ENCODE measurements around the gene NMNAT2. TPM values are rescaled to one million over a fixed set of nuclear protein-coding genes. Genes with fewer than 3 reads are reported as not detected.

Gene NMNAT2
- total RNA-seq (2022; extraction: Qiagen RNA extraction; ENCODE audit: low read depth): 0.47 to 1.2 TPM (median 0.86 TPM) in 5 replicates

DNA sequence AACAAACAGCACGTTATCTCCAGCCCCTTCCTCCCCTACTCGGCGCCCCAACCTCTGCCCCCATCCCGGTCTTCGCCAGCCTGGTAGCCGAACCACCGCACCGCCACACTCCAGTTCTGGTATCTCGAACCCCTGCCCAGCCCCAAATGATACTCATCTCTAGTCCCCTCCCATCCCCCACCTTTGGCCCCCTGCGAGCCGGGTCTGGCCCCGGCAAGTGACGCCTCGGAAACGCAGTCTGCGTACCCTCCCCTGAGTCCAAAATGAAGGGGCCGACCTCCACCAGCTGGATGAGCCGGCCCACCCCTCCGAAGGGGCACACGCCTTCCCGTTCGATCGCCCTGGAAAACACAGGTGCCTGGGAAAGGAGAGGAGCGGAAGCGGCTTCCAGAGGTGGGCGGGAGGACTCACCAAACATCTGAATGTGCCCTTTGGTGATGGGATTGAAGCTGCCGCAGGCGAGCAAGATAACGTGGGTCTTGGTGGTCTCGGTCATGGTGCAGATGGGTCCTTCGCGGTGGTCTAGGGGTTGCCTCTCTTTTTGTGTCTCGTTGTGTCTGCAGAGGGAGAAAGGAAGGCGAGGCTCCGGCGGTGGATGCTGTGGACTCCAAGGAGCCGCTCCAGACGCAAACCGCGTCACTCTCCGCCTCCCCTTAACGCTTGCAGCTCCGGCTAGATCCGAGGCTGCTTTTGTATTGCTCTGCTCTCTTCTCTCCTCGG is at the start of gene NMNAT2:
Gene NMNAT2 (minus strand): TSS at position 609 of the 720 bp plus-strand sequence. CDS start 113 bp downstream, at position 496.

Other genes starting within 250 kb of the NMNAT2 start
- 25.3 to 36.8 TPM (median 29.1 TPM) in 5 replicates for gene LAMC2, start 232.1 kb downstream of the NMNAT2 start, total RNA-seq (2022; extraction: Qiagen RNA extraction; ENCODE audit: low read depth)
- 33.0 to 46.6 TPM (median 39.5 TPM) in 5 replicates for gene SMG7, start 54.1 kb upstream of the NMNAT2 start, total RNA-seq (2022; extraction: Qiagen RNA extraction; ENCODE audit: low read depth)
- gene NCF2, start 172.1 kb upstream of the NMNAT2 start, total RNA-seq (2022; extraction: Qiagen RNA extraction; ENCODE audit: low read depth): 1.9 to 3.2 TPM (median 2.3 TPM) in 5 replicates
- 144 to 192 TPM (median 166 TPM) in 5 replicates for gene ARPC5, start 217.4 kb upstream of the NMNAT2 start, total RNA-seq (2022; extraction: Qiagen RNA extraction; ENCODE audit: low read depth)
- not detected in 5 replicates for gene APOBEC4, start 234.9 kb upstream of the NMNAT2 start, total RNA-seq (2022; extraction: Qiagen RNA extraction; ENCODE audit: low read depth)

Measured in A549 treated with CpdA at 1 μM for 4 hours (cell line).